Measurements from ENCODE around the gene EPHB1. TPM values are rescaled to one million over a fixed set of nuclear protein-coding genes. Genes with fewer than 3 reads are reported as not detected.

Gene EPHB1
- total and polyA plus RNA-seq, 2 of the 13 experiments (the other 11 are each of a cell fraction or from before 2014, with no cell fraction given): 0.07 to 0.21 TPM

GRCh38 chr3:135083756-135084155, 288.7 kb downstream of the EPHB1 start:
- intact Hi-C loops (cut with micrococcal nuclease; ENCODE audit: unreplicated experiment): no loop called here
- H3K9ac ChIP-seq (ENCODE audit: insufficient read depth, low read depth, low read length): no peak overlapping the region
- DNase-seq (ENCODE audit: low spot score) (no peak), FAIRE-seq (no peak), ATAC-seq (no peak)
- in situ Hi-C loops (cut with HindIII; ENCODE audit: extremely low pct_ligation_motif_present, low pct_unique_long_range_greater_than_20kb): no loop called here
- H3K36me3 ChIP-seq (replicated peaks in 1 of 2; ENCODE audit: control insufficient read depth in 1 of 2, insufficient read depth in 2 of 2, low read length in 2 of 2): no peaks in the 10 kb centered on the region
- ChIA-PET CTCF (ENCODE audit: low intra/inter-chr PET ratio, low total read pairs) (no interaction called here), POLR2A (no interaction called here)
- H3K9me3 ChIP-seq (ENCODE audit: low read length): no peaks in the 10 kb centered on the region
- no peak overlapping the region for H3K4me3 ChIP-seq (replicated peaks in 1 of 3; ENCODE audit: insufficient read depth in 1 of 3, low read depth in 2 of 3, low read length in 3 of 3)
- WGBS (ENCODE audit: low lambda C conversion rate): 0% methylated on average over 1 of the region's 1 CpG
- no TSS peak for BruUV-seq (replicated peaks)
- no peak overlapping the region for H2AFZ ChIP-seq (ENCODE audit: low read length)
- H3K4me2 ChIP-seq (ENCODE audit: low read depth, low read length): no peak overlapping the region
- H3K4me1 ChIP-seq (ENCODE audit: insufficient read depth, low read length): no peaks in the 10 kb centered on the region
- no peak for TF ChIP-seq NFE2L1 (CRISPR knock-in tag; IDR thresholded peaks at IDR 0.05; ENCODE audit: borderline replicate concordance)
- no peak for TF ChIP-seq ZNF292 (CRISPR knock-in tag; IDR thresholded peaks at IDR 0.05; ENCODE audit: borderline replicate concordance, low read depth)
- no peak for TF ChIP-seq XRCC5 (optimal IDR thresholded peaks at IDR 0.05; ENCODE audit: low read length)
- TF ChIP-seq IRF2 (CRISPR knock-in tag; IDR thresholded peaks at IDR 0.05): no peak
- H3K79me2 ChIP-seq (ENCODE audit: insufficient read depth, low read length): no peaks in the 10 kb centered on the region
- H3K27ac ChIP-seq (ENCODE audit: extremely low read length, insufficient read depth, low read length): no peak overlapping the region
- H3K27me3 ChIP-seq (ENCODE audit: control insufficient read depth in 1 of 2, insufficient read depth in 2 of 2, low read length in 2 of 2): no peaks in the 10 kb centered on the region
- H4K20me1 ChIP-seq (ENCODE audit: insufficient read depth, low read length): no peaks in the 10 kb centered on the region

- Histone ChIP-seq H4K20me1 (ENCODE audit: insufficient read depth, low read length) (no peaks in the 10 kb centered on the region), H3K36me3 (replicated peaks in 1 of 2; ENCODE audit: control insufficient read depth in 1 of 2, insufficient read depth in 2 of 2, low read length in 2 of 2) (no peaks in the 10 kb centered on the region), H3K79me2 (ENCODE audit: insufficient read depth, low read length) (no peaks in the 10 kb centered on the region), H3K4me2 (ENCODE audit: low read depth, low read length) (no peak overlapping the region), H2AFZ (ENCODE audit: low read length) (no peak overlapping the region), H3K27me3 (ENCODE audit: control insufficient read depth in 1 of 2, insufficient read depth in 2 of 2, low read length in 2 of 2) (no peaks in the 10 kb centered on the region; a peak in 1 of 5 replicates), H3K4me3 (replicated peaks in 1 of 3; ENCODE audit: insufficient read depth in 1 of 3, low read depth in 2 of 3, low read length in 3 of 3) (no peak overlapping the region), H3K9me3 (ENCODE audit: low read length) (no peaks in the 10 kb centered on the region), H3K27ac (ENCODE audit: extremely low read length, insufficient read depth, low read length) (no peak overlapping the region), H3K4me1 (ENCODE audit: insufficient read depth, low read length) (no peaks in the 10 kb centered on the region), H3K9ac (ENCODE audit: insufficient read depth, low read depth, low read length) (no peak overlapping the region)
- ChIA-PET POLR2A (no interaction called here), CTCF (ENCODE audit: low intra/inter-chr PET ratio, low total read pairs) (no interaction called here)
- FAIRE-seq: no peak
- TF ChIP-seq FOXJ3 (CRISPR knock-in tag; IDR thresholded peaks at IDR 0.05; ENCODE audit: borderline replicate concordance) (no peak), SNAPC4 (CRISPR knock-in tag; IDR thresholded peaks at IDR 0.05) (no peak)
- intact Hi-C loops (cut with micrococcal nuclease; ENCODE audit: unreplicated experiment): no loop called here
- no TSS peak for BruUV-seq (replicated peaks)
- ATAC-seq: no peak
- WGBS (ENCODE audit: low lambda C conversion rate): 24% methylated on average over 6 of the region's 7 CpGs
- no peak for DNase-seq (ENCODE audit: low spot score)
- in situ Hi-C loops (cut with HindIII; ENCODE audit: extremely low pct_ligation_motif_present, low pct_unique_long_range_greater_than_20kb): no loop called here
Measured at GRCh38 chr3:135084405-135084804, 289.3 kb downstream of the EPHB1 start.
